Right renal pelvis (tissue), 4 donors: ENCODE results near the gene WDR36. TPM values are rescaled to one million over a fixed set of nuclear protein-coding genes. Genes with fewer than 3 reads are reported as not detected.

Experiments used
- polyA plus RNA-seq, 4 donors: library from polyadenylated mRNA; unstranded; fragments of 120-200 nt; gene quantifications; one replicate each; pipeline ENCODE4 v1.2.1, GENCODE V29; 2013; ENCODE audit not compliant: insufficient read length in 4 of 4

Gene WDR36
- polyA plus RNA-seq, 4 donors: 23.1 to 35.5 (median 31.5) TPM

Other genes with a start within 250 kb of the WDR36 start
- gene TSLP, start 20.6 kb upstream of the WDR36 start, polyA plus RNA-seq: under 1 TPM; 0.17 to 0.44 (median 0.28) TPM
- 1 to 10 TPM; 5.3 to 6.8 (median 5.6) TPM for gene CAMK4, start 132.0 kb downstream of the WDR36 start, polyA plus RNA-seq